Stimulated activated CD4-positive, alpha-beta T cell treated with anti-CD3 and anti-CD28 coated beads, Interleukin-4, amount 100 ng/mL, for 4 hours (primary cell): ENCODE measurements around the gene WDR33.
"Not testable (repeated sequence)": the region's sequence is repeated elsewhere in the genome, so short reads cannot be mapped to it uniquely, and the experiment has no call there.

Experiments
- DNase-seq, 2 experiments: peaks; one replicate each; pipeline ENCODE4 v3.0.0-alpha.2; 2020

WDR33 gene

GRCh38 chr2:127807678-127808353 lies 3.2 kb downstream of the WDR33 start:
- DNase-seq: no peak

- DNase-seq: not testable (repeated sequence)
Observed at GRCh38 chr2:127806860-127807259, 4.1 kb downstream of the WDR33 start.

GRCh38 chr2:127805491-127805890 lies 5.5 kb downstream of the WDR33 start:
- no peak for DNase-seq

- DNase-seq: no peak
Observed at GRCh38 chr2:127799926-127800325, 11.0 kb downstream of the WDR33 start.

GRCh38 chr2:127796389-127796788 lies 14.6 kb downstream of the WDR33 start:
- no peak for DNase-seq

- not testable (repeated sequence) for DNase-seq
Observed at GRCh38 chr2:127794901-127795300, 16.1 kb downstream of the WDR33 start.

- DNase-seq: no peak
Observed at GRCh38 chr2:127792805-127793204, 18.2 kb downstream of the WDR33 start.

GRCh38 chr2:127790694-127791529 lies 20.1 kb downstream of the WDR33 start:
- DNase-seq: no peak

GRCh38 chr2:127786048-127786809 lies 24.7 kb downstream of the WDR33 start:
- no peak for DNase-seq

GRCh38 chr2:127784965-127785518 lies 25.9 kb downstream of the WDR33 start:
- no peak for DNase-seq

- no peak for DNase-seq
Observed at GRCh38 chr2:127783101-127783500, 27.9 kb downstream of the WDR33 start.

GRCh38 chr2:127778850-127779249 lies 32.1 kb downstream of the WDR33 start:
- no peak for DNase-seq

GRCh38 chr2:127778447-127778846 lies 32.5 kb downstream of the WDR33 start:
- DNase-seq: no peak

GRCh38 chr2:127776122-127776780 lies 34.7 kb downstream of the WDR33 start:
- DNase-seq: no peak

- no peak for DNase-seq
Observed at GRCh38 chr2:127771756-127772155, 39.2 kb downstream of the WDR33 start.

GRCh38 chr2:127770973-127771735 lies 39.8 kb downstream of the WDR33 start:
- no peak for DNase-seq

GRCh38 chr2:127770534-127770933 lies 40.4 kb downstream of the WDR33 start:
- not testable (repeated sequence) for DNase-seq

- no peak for DNase-seq
Observed at GRCh38 chr2:127769587-127769986, 41.4 kb downstream of the WDR33 start.

GRCh38 chr2:127768775-127769479 lies 42.0 kb downstream of the WDR33 start:
- no peak for DNase-seq

- no peak for DNase-seq
Observed at GRCh38 chr2:127763776-127764175, 47.2 kb downstream of the WDR33 start.

GRCh38 chr2:127762846-127763245 lies 48.1 kb downstream of the WDR33 start:
- DNase-seq: no peak
